Stimulated activated CD4-positive, alpha-beta T cell treated with anti-CD3 and anti-CD28 coated beads, TNF-alpha, amount 100 ng/mL, for 4 hours (primary cell): Measurements from ENCODE around the gene ZNF516.

Source experiments
- DNase-seq, 3 experiments: peaks; one replicate each; pipeline ENCODE4 v3.0.0-alpha.2; 2020; ENCODE audit warnings: low read depth in 3 of 3

The ZNF516 gene

DNA sequence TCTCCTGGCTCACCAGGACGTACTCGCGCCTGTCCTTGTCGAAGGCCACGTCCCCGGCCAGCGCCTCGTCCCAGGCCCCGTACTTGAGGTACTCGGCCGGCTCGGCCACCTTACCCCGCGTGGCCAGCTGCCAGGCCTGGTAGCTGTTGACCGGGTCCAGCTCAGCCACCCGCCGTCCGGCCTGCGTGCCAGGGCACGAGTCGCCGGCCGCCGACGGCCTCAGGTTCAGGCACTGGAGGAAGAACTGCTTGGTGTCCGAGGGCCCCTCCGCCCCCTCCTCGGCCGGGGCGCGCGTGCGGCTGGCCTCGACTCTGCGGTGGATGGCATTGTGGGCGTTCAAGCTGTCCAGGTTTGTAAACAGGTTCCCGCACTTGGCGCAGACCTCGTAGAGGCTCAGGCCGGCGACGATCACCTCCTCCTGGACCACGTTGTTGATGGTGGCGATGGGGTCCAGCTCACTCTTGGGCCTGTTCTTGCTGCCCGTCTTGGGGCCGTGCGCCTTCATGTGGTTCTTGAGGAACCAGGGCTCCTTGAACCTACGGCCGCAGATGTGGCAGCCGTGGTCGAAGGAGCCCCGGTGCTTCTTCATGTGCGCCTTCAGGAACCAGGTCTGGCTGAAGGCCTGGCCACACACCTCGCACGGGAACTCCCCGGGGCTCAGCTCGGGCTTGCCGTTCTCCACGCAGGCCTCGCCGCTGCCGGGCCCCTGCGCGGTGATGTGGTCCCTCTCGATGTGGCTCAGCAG, 53.2 kb downstream of the ZNF516 start:
- DNase-seq = no peak

DNA sequence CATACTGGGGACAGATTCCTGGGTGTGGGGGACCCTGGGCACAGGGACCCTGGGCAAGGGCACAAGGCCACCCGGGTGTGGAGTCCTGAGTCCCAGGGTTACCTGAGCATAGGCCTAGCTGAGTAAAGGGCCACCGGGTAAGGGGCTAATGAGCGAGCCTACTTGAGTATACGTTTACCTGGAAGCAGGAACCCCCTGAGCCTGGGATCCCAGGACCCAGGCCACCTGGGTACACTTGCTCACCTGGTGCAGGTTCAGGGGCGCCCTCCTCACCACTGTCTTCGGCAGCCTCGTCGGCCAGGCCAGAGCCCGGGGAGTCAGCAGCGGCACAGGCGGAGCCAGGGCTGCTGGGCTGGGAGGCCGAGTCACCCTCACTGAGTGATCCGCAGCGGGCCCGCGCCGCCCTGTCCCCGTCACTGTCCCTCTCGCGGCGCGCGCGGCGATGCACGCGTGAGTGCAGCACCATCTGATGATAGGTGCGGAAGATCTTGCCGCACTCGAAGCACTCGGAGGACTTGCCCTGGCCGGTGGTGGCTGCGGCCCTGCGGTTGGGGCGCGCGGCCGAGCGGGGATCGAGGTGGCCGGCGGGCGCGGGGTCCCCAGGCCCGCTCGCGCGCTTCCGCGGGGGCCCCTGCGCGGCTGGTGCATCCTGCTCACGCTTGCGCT, 53.9 kb downstream of the ZNF516 start:
- DNase-seq = no peak

DNA sequence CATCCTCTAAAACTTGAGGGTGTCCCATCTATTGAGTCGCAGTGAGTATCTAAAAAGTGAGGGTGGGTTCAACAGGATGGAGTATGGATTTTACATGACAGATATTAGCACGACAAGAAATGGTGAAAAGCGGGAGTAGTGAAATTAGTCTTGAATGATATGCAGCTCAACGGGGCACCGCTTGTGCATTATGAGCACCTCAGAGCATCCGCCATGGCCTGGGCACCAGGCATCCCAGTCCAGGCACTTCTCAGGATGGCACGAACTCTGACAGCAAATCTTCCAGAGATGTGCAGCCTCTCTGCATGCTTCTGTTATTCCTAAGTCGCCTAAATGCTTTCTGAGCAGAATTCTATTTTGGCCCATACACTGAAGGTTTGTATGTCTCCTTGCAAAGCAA, 57.1 kb downstream of the ZNF516 start:
- no peak for DNase-seq

DNA sequence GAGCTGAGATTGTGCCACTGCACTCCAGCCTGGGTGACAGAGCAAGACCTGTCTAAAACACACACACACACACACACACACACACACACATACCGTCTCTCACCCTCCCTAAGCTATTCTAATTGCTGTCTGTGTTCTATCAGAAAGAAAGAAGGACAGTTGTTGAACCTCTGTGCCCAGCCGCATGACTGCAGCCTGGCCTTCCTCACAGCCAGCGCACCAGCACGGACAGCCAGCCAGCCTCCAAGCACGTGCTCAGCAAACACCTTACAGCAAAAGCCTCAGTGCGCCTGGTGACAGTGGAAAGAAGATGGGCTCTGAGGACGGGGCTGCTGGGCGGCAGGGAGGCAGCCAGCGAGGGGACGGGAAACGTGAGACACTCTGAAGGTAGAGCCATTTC, 58.0 kb downstream of the ZNF516 start:
- no peak for DNase-seq

DNA sequence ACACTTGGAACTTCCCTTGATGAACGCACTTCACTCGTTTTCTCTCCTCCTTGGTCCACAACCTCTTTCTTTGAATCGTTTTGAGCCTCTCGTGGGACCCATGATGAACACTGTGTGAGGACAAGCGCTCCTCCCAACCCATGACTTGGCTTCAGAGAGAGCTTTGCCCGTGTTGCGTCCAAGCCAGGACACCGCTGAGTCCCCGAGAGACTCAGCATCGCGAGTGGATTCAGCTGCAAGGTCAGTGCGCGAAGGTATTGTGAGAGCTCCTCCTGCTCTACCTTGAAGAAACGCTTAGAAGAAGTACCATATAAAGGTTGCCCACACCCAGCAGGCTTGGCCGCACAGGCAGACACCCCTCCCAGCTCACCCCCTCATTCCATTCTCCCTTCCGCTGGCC, 58.7 kb downstream of the ZNF516 start:
- no peak for DNase-seq

DNA sequence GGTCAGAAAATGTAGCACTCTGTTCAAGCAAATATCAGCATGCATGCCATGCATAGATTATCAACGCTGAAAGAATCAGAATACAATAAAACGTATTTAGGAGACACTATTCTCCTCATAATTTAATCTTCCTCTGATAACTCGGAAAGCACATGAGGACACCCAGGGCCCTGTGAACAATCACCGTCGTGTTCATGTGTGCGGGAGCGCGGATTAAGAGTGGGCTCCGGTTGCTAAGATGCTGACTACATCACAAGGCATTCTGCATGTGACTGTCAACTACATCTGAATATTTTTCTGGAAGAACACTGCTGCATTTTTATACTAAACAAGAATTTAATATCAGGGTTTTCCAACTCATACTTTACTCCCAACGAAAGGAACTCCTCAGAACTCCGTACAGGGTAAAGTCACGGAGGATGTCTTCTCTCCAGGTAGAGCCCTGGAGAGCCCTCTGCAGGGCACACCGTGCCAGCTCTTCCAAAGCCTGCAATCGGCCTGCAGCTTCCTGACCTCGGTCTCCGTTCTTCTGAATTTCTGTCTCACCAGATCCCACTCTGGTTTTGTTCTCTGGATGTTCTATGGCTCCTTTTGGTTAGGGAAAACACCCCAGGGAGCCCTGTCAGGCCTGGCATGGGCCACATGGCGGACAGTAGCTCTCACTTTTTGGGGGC, 59.6 kb downstream of the ZNF516 start:
- DNase-seq = no peak

DNA sequence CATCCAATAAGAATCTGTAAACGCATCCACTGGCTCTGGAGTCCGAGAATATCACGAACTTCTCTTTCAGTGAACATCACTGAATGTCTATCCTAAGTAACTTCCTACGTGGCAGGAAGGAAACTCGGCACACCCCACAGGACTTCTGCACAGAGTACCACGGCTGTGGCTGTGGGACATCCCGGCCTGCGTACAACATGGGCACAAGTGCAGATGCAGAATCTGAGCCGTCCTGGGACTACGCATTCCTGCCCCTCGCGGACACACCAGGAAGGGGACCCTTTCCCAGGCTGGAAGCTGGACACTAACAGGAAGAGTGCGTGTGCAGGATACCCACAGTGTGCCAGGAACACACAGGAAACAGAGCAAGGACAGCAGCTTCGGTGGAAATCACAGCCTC, 60.6 kb downstream of the ZNF516 start:
- no peak for DNase-seq

DNA sequence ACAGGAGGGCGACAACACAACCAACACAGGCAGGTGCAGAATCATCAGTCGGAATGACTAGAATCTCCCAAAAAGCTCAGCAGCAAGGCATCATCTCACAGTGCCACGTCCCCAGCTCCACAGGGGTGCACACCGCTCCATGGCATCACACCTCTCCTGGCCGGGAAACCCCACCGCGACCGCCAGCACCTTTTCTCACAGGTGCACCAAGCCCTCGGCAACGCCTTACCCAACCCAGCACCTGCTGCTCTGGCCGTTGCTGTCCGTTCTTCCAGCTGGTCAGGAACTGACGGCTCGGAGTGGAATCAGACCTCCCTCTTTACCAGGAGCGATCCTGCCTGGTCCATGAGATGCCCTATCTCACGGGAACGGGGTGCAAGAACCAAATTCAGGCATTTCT, 61.3 kb downstream of the ZNF516 start:
- no peak for DNase-seq

DNA sequence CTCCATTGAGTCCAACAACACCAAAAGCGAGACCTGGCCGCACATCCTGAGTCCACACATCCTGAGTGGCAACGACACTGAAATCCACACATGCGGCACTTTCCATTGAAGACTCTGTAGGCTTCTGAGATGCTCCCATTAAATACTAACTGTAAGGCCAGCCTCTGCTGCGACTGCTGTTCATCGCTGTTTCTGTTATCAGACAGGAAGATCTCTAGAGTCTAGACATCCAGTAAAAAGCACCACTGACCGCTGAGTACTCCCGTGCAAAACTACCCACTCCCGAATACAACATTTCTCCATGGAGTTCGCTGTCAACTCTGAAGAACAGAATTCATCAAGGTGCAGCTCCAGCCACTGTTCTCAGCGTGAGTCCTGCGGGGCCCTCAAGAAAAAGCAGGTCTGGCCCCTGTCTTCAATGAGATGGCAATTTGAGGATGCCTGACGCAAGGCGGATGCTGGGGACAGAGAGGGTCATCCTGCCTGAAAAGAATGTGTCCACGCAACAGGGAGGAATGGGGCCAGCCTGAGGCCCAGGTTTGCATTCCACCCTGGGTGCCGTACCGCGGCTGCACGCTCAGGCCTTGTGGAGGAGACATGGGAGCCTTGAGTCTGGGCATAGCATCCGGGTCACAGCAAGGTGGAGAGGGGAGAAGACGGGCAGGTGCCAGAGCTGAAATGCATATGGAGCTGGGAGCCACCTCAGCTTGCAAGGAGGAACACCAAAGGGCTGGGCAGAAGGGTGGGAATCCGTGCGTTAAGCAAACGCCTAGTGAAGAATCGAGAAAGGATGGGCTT, 61.9 kb downstream of the ZNF516 start:
- DNase-seq = no peak

DNA sequence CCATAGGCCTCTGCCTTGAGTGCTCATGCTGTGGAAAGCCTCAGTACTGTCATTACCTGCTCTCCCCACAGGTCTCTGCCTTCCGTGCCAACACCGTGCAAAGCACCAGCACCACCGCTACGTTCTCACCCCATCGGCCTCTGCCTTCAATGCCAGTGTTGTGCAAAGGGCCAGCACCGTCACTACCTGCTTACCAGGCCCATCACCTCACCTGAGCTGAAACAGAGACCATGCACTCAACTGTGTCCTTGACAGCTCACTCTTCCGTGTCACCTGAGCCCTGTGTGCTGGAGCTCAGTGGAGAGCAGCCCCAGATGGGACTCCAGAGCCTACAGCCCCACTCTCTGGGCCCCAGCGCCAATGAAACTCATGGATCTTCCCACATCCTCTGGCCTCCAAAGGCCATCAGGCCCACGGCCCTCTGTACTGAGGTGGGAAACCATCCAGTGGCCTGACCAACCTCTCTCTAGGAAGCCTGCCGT, 62.7 kb downstream of the ZNF516 start:
- DNase-seq = no peak

DNA sequence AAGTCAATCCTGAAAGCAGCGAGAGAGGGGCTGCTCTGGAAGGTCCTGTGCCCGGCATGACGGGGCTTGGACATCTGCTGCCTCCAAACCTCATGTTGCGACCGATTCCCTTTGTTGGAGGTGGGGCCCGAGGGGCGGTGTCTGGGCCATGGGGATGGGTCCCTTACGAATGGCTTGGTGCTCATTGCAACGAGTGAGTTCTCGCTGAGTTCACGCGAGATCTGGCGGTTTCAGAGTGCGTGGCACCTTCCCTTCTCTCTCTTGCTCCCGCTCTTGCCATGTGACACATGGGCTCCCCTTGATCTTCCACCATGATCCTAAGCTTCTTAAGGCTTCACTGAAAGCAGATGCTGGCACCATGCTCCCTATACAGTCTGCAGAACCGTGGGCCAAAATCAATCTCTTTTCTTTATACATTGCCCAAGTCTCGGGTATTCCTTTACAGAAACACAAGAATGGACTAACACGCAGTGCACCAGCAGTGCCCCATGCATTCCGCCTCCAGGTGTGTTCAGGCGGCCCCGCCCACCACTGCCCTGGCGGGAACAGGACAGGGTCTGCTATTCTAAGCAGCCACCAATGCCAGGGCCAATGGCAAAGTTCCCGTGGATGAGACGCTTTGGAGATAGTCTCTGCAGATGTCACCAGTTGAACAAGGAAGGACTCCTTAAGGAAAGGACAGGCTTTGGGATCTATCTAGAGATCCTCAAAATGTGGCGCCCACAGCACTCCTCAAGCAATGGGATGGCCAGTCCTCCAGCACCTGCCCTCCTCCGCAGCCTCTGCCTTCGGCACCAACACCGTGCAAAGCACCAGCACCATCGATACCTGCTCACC, 63.4 kb downstream of the ZNF516 start:
- no peak for DNase-seq

DNA sequence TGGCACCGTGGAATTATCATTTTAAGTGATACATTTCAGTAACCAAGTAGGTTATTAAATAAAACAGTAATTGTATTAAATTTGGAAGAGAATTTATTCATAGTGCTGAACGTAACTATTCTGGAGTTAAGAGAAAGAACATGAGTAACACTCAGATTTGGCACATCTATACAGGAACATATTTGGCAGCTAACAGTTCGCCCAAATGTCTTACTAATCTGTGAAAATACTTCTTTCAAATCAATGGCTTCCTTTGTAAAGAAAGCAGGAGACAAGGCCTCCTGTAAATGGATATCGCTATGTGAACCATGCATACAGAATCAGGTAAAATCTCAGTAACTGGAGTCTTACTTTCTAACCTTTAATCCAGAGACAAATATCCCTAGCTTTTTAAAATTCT, 64.4 kb downstream of the ZNF516 start:
- DNase-seq = no peak

DNA sequence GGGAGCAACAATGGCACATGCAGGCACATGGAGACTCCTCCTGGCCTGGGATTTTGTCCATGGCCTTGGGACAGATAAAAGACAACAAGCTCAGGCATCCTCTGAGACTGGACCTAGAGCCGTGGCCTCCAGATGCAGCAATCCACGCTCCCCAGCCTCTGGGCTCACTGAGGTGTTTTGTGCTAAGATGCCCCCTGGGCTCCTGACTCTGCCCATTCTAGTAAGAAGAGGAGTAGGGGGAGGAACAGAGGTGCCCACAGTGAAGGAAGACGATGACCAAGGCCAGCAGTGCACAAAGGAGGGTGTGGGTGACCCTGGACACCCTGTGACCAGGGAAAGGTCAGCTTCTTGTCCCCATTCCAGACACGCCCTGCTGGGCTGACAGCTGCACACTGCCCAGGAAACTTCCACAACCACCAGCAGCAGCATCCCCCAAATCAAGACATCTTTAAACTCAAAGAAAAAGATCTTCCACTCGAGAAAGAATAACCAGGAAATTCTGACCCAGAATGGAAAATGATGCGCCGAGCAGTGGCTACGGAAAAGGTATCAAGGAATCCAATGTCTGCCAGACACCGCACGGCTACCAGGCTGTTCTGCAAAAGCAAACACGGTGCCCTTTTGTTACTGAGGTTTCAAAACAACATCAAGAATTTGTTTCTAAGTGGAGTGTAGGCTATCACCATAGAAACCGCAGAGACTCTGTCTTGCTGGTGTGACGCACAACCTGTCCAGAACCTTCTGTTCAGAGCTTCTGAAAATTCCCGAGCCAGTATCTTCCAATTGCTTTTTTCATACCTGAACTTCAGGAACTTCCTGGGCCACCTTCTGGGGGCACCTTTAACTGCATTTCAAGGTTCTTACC, 65.5 kb downstream of the ZNF516 start:
- DNase-seq = no peak

DNA sequence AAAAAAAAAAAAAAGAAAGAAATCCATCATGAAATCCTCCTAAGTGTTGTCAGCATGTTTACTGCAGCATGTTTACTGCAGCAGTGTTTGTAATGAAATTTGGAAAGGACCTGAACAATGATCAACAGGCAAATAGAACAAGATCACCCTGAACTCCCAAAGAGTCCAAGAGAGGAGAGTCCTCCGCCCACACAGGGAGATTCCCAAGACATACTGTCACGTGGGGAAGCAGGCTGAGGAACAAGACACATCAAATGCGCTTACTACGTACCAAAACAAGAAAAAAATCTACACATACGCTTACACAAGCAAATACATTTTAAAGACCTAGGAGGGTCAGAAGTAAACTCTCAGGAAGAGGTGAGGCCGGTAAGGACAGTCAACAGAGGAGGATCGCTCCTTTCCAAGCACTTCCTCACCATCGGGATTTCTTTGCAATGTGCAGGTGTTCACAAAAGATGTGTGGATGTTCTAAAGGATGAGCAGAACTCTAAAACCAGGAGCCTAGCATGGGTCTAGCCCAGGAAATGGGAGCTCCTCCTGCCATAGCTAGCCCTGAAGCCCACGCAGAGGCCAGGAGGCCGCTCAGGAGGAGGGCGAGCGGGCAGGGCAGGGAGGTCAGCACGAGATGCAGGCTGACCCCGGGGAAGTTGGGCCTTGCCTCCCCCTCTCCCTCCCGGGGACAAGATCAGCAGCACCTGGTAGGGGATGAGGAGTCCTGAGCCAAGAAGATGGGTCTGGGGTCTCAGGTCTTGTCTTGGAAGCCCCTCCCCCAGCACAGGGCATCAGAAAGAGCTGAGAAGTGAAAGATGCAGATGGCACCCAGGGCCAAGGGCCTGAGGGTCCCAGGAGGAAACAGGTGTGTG, 66.4 kb downstream of the ZNF516 start:
- DNase-seq = no peak

DNA sequence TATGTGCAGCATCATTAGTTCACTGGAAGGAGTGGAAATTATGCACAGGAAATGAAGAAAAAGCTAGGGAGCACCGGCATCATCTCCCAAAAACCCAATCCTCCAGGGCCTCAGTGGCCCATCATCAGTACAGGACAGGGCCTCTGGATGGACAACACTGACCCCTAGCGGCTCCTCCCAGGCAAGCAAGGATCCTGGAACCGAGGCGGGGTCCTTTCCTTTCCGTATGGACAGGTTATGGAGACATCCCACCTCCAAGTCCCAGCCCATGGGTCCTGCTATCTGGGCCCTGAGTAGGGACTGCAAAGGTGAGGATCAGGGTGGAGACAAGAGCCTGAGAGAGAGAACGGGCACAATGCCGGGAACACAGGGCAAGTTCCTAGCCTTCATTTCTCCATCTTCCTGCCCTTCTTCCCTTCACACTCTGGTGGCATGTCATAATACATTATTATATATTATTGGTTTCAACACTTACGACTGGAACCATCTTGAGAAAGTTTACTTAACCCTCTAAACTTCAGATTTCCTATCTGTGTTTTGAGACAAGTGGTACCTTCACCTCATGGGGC, 68.2 kb downstream of the ZNF516 start:
- no peak for DNase-seq

DNA sequence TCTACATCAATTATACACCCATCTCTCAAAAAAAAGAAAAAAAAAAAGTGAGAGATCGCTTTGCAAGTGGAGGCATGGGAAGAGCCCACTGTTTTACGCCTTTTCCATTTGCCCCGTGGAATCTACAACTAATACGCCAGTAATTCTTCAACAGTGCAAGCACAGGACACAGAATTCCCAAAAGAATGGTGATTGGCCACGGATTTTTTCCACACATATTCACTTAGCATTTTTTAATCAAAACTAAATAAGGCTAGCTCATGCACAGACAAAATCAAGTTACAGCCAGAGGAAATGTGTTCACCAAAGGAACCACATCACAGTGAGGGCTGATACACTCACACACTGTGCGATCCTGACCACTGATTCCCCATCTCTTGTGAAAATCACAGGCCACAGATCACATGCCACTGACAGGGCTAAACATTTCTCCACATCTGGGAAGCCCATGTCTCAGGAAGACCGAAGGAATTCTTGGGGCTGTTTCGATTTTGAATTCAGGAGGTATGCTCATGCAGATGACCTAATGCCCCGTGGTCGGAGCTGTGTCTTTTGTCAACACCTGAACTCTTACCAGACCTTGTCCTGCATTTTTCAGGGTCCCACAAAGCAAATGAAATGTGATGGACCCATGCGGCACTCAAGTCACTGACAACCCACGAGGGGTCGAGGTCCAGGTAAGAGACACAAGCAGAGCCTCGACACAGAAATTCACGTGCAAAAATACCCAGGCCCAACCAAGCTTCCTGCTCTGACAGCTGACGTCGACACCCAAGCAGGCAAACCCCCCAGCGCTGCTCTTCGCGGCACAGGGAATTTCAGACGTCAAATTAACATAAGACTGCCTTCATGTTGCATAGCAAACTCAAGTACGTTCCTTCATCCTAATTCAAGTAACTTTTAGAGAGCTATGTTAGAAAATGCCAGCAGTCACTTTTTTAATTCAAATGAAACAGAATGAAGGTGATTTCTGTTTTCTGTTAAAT, 69.6 kb downstream of the ZNF516 start:
- no peak for DNase-seq

DNA sequence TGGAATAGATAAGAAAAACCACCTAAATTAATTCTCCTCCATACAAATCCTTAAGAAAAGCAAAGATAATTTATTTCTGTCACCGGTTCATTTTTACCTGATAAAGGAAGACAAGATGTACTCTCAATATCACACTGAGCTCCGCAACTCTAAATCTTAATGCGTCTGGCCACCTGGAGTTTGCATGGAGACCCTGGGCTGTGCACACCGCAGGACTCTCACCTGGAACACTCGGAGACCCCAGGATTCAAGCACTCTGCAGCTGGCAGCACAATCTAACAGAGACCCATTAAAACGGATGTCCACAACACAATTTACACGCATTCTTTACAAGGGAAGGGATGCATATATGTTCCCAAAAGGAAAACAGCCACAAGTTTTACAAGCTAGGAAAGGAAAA, 72.2 kb downstream of the ZNF516 start:
- no peak for DNase-seq

DNA sequence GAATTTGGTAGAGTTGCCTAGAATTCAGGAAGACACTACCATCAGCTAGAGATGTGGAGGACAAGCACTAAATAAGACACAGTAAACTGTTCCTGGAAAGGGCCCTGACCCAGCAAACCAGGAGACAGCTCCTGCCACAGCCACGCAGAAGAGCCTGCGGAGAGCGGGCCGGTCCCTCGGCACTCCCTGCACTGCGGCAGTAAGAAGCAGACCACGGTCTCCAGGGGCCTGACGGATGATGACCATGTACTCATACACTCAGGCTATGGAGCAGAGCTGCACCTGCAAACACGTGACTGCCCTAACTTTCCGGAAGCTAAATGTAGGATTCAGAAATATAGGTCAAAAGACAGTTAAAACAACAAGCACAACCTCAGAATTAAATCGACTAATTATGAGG, 72.9 kb downstream of the ZNF516 start:
- DNase-seq = no peak
